GM20000 (cell line): ENCODE data around the gene UBXN11.
"Not testable (repeated sequence)": the region's sequence is repeated elsewhere in the genome, so short reads cannot be mapped to it uniquely, and the experiment has no call there.

ENCODE experiments used
- DNase-seq: peaks from one replicate; pipeline ENCODE4 v3.0.0; 2012; ENCODE audit warnings: low spot score
- CTCF ChIP-seq: IDR thresholded peaks from 2 replicates; pipeline ENCODE4 v1.5.1; 2012; ENCODE audit warnings: mild to moderate bottlenecking, control low read depth; ENCODE audit errors: extremely low read depth, missing control alignments

Gene UBXN11

GRCh38 chr1:26335774-26336476 is 29.5 kb upstream of the UBXN11 start:
- no peak for DNase-seq

GRCh38 chr1:26333312-26333711 is 26.9 kb upstream of the UBXN11 start:
- not testable (repeated sequence) for DNase-seq

More at GRCh38 chr1:26335774-26336476, 29.5 kb upstream of the UBXN11 start:
- TF ChIP-seq CTCF, result no peak

- DNase-seq, result no peak
- no peak for TF ChIP-seq CTCF
Measured at GRCh38 chr1:26330276-26330675, 23.8 kb upstream of the UBXN11 start.

GRCh38 chr1:26329380-26329779 is 22.9 kb upstream of the UBXN11 start:
- DNase-seq, result not testable (repeated sequence)

- DNase-seq, result no peak
- TF ChIP-seq CTCF, result no peak
Measured at GRCh38 chr1:26328597-26328996, 22.2 kb upstream of the UBXN11 start.

GRCh38 chr1:26327956-26328362 is 21.5 kb upstream of the UBXN11 start:
- no peak for TF ChIP-seq CTCF

GRCh38 chr1:26324550-26324949 is 18.1 kb upstream of the UBXN11 start:
- TF ChIP-seq CTCF, result no peak
- no peak for DNase-seq

More at GRCh38 chr1:26327956-26328362, 21.5 kb upstream of the UBXN11 start:
- no peak for DNase-seq

GRCh38 chr1:26323382-26323781 is 16.9 kb upstream of the UBXN11 start:
- DNase-seq, result no peak
- TF ChIP-seq CTCF, result no peak
